Stimulated activated effector memory CD8-positive, alpha-beta T cell treated with anti-CD3 and anti-CD28 coated beads, Interleukin-12 subunit alpha, Interleukin-12 subunit beta, amount 100 ng/mL, for 72 hours (primary cell): ENCODE data around the gene GSK3B.
A peak's percentile ranks its signal among the peaks of the same experiment; 100 is the strongest.
"Not testable (repeated sequence)": the region's sequence is repeated elsewhere in the genome, so short reads cannot be mapped to it uniquely, and the experiment has no call there.

ENCODE experiments used
- ATAC-seq: fragments of 150-1000 bp; cut with Tn5 transposase; 2 replicates; pipeline ENCODE4 v1.10.0; 2021
- DNase-seq, 2 donors: peaks; one replicate each; pipeline ENCODE4 v3.0.0; 2021 to 2022; ENCODE audit warnings: low spot score in 2 of 2
- H3K27ac Mint-ChIP-seq: one replicate; pipeline ENCODE4 v1.8.0; 2022; ENCODE audit warnings: mild to moderate bottlenecking, mixed read lengths
- H3K36me3 Mint-ChIP-seq: one replicate; pipeline ENCODE4 v1.8.0; 2022; ENCODE audit warnings: mild to moderate bottlenecking, mixed read lengths
- H3K4me1 Mint-ChIP-seq: one replicate; pipeline ENCODE4 v1.8.0; 2022; ENCODE audit warnings: mixed read lengths
- H3K4me3 Mint-ChIP-seq: one replicate; pipeline ENCODE4 v1.8.0; 2022; ENCODE audit warnings: mild to moderate bottlenecking, mixed read lengths
- H3K9me3 Mint-ChIP-seq: one replicate; pipeline ENCODE4 v1.8.0; 2022; ENCODE audit warnings: mixed read lengths

The GSK3B gene

DNA sequence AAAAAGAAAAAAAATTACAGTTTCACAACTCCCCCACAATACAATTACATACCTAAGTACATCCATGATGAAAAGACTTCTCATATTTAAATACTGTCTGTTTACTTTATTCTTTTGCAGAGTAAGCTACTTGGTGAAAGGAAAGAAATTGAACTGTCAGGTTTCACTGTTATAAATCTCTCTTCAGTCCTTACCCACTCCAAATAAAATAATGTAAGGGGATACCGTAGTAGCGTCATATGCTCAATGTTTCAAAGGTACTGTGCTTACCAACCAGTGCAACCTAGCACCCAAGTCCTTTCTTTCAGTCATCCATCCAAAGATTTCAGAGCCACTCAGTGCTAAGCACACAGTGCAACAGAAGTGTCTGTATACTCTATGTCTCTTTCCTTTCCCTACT is 13.4 kb downstream of the GSK3B start:
- no peak overlapping the region for H3K27ac Mint-ChIP-seq
- no peaks in the 10 kb centered on the region for H3K9me3 Mint-ChIP-seq
- H3K36me3 Mint-ChIP-seq = peaks cover 10% of the 10 kb centered on the region
- no peak overlapping the region for H3K4me3 Mint-ChIP-seq
- no peak for DNase-seq
- H3K4me1 Mint-ChIP-seq = peaks cover 49% of the 10 kb centered on the region
- ATAC-seq = no peak

DNA sequence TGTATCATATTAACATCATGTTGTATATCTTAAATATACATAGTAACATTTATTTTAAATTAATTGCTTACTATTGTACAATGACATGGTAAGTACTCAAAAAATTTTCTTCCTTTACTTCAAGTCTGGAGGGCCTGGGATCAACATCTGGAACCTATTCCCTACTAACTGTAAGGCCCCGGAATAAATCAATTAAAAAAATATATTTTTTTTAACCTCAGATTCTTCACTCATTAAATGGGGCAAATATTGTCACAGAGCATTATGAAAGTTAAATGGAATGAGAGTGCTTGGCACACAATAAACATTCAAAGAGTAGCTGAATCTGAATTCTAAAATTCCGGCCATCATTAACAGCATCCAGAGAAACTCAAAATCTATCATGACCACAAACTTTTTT is 16.5 kb downstream of the GSK3B start:
- Mint-ChIP-seq H3K9me3 (no peaks in the 10 kb centered on the region), H3K27ac (peak overlapping the region; percentile 45), H3K4me3 (no peak overlapping the region), H3K36me3 (peaks cover 9% of the 10 kb centered on the region), H3K4me1 (peaks cover 60% of the 10 kb centered on the region)
- no peak for ATAC-seq
- no peak for DNase-seq

DNA sequence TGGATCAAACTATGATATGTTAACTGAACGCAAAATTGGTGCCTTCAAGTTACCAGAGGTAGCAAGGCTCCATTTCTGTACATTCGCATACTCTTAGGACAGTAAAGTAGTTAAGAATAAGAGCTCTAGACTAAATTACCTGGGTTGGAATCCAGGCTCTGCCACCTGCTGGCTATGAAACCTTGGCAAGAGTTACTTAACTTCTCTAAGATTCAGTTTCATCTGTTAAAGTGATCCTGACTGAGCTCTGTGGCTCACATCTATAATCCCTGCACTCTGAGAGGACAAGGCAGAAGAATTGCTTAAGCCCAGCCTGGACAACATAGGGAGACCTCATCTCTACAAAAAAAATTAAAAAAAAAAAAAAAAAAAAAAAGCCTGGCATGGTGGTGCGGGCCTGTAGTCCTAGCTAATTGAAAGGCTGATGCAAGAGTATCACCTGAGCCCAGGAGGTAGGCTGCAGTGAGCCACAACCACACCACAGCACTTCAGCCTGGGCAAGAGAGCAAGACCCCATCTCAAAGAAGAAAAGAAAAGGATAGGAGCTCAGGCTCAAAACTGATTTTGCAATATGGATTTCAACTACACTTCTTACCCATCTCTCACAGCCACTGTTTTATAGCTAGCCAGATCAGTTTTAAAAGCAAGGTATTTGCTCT is 21.3 kb downstream of the GSK3B start:
- H3K36me3 Mint-ChIP-seq = peaks cover 5% of the 10 kb centered on the region
- H3K27ac Mint-ChIP-seq = no peak overlapping the region
- no peaks in the 10 kb centered on the region for H3K9me3 Mint-ChIP-seq
- ATAC-seq (no peak), DNase-seq (no peak)
- H3K4me3 Mint-ChIP-seq = no peak overlapping the region
- peaks cover 31% of the 10 kb centered on the region for H3K4me1 Mint-ChIP-seq

DNA sequence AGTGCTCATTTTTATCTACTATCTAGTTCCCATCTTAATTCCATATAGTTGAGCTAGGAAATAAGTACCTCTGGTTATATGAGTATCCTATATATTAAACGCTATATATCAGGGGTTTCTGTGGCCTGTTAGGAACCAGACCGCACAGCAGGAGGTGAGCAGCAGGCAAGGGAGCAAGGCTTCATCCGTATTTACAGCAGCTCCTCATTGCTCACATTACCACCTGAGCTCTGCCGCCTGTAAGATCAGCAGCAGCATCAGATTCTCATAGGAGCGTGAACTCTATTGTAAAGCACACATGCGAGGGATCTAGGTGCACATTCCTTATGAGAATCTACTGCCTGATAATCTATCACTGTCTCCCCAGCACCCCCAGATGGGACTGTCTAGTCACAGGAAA is 23.0 kb downstream of the GSK3B start:
- H3K9me3 Mint-ChIP-seq = no peaks in the 10 kb centered on the region
- ATAC-seq = no peak
- H3K27ac Mint-ChIP-seq = peak overlapping the region; percentile 20
- H3K4me1 Mint-ChIP-seq = peaks cover 34% of the 10 kb centered on the region
- no peak overlapping the region for H3K4me3 Mint-ChIP-seq
- peaks cover 11% of the 10 kb centered on the region for H3K36me3 Mint-ChIP-seq
- no peak for DNase-seq

DNA sequence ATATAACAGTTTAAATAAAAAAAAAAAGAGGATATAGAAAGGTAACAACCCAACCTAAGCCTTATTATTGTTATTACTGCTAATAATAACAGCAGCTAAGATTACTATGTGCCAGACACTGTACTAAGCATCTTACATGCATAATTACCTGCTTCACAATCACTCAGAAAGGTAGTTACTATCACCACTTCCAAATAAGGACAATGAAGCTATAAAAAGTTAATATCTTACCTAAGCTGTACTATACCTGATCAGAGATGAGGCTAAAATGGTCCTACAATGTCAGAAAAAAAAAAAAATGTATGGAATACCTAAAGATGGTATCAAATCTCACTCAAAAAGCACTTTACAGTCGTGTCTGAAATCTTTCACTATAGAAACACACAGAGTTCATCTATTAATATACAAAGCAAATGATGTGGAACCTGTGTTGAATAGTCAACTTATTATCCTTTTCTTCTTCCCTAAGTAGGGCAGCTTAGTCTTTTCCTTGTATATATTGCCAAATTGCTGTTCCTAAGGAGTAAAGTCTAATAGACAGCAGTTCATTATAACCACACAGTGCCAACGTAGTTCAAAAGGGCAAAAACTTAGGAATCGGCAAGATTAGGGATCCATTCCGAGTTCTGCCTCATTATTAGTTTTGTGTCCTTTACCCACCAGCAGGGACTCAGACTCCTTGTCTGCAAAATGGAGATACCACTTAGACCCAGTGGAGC is 23.8 kb downstream of the GSK3B start:
- DNase-seq (no peak), ATAC-seq (no peak)
- H3K27ac Mint-ChIP-seq = peak overlapping the region; percentile 20
- no peak overlapping the region for H3K4me3 Mint-ChIP-seq
- peaks cover 32% of the 10 kb centered on the region for H3K4me1 Mint-ChIP-seq
- H3K36me3 Mint-ChIP-seq = peaks cover 11% of the 10 kb centered on the region
- no peaks in the 10 kb centered on the region for H3K9me3 Mint-ChIP-seq

DNA sequence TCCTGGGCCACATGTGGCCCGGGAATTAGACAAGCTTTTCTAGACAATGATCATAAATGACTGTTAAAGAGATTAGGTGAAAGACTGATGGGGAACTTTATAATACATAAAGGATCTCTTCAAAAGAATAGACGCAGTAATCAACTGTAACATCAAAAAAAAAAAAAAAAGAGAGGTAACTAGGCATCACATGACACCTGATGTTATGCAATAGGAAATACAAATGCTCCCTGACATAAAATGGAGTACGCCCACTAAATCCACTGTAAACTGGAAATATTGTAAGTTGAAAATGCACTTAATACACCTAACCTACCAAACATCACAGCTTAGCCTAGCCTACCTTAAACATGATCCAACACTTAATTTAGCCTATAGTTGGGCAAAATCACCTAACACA is 27.2 kb downstream of the GSK3B start:
- H3K9me3 Mint-ChIP-seq = no peaks in the 10 kb centered on the region
- H3K4me1 Mint-ChIP-seq = peaks cover 22% of the 10 kb centered on the region
- DNase-seq (no peak), ATAC-seq (no peak)
- H3K36me3 Mint-ChIP-seq = peaks cover 6% of the 10 kb centered on the region
- H3K27ac Mint-ChIP-seq = no peak overlapping the region
- no peak overlapping the region for H3K4me3 Mint-ChIP-seq

DNA sequence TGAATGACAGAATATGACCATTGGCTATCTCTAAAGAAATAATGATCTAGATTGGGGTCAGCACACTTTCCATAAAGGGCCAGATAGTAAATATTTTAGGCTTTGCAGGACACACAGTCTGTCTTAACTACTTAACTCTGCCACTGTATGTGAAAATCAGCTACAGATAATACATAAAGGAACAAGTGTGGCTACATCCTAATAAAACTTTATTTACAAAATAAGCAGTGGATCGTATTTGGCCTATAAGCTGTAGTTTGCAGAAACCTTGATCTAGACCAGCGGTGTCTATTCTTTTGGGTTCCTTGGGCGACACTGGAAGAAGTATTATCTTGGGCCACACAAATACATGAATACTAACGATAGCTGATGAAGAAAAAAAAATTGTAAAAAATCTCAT is 27.6 kb downstream of the GSK3B start:
- DNase-seq (no peak), ATAC-seq (no peak)
- no peak overlapping the region for H3K4me3 Mint-ChIP-seq
- no peaks in the 10 kb centered on the region for H3K9me3 Mint-ChIP-seq
- H3K4me1 Mint-ChIP-seq = peaks cover 22% of the 10 kb centered on the region
- H3K36me3 Mint-ChIP-seq = peaks cover 6% of the 10 kb centered on the region
- no peak overlapping the region for H3K27ac Mint-ChIP-seq

DNA sequence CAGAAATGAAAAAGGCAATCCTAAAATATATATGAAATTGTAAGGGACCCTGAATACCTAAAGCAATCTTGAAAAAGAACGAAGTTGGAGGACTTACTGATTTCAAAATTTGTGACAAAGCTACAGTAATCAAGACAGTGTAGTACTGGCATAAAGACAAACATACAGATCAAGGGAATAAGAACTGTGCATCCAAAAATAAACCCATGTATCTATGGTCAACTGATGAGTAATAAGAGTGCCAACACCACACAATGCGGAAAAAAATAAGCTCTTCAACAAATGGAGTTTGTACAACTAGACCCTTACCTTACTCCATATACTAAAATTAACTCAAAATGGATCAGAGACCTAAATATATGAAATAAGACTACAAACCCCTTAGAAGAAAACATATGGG is 29.6 kb downstream of the GSK3B start:
- Mint-ChIP-seq H3K4me1 (peaks cover 32% of the 10 kb centered on the region), H3K27ac (no peak overlapping the region), H3K36me3 (peaks cover 6% of the 10 kb centered on the region), H3K9me3 (no peaks in the 10 kb centered on the region), H3K4me3 (no peak overlapping the region)
- no peak for DNase-seq
- no peak for ATAC-seq

DNA sequence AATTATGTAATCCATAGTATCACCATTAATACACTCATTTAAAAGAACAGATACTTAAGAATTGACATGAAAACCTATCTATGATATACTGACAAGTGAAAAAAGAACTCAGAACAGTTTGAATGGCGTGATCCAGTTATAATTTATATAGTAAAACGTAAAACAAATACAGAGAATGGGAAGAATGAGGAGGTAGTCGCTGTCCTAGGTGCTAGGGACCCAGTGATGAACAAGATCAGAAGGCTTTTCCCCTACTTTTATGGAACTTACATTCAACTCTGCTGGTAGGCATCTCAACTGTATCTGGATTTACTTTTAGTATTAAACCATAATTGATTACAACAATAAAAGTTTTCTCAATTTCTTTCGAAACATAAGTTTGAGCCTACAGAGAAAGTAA is 31.8 kb downstream of the GSK3B start:
- Mint-ChIP-seq H3K4me3 (no peak overlapping the region), H3K9me3 (no peaks in the 10 kb centered on the region), H3K27ac (no peak overlapping the region), H3K36me3 (peaks cover 2% of the 10 kb centered on the region), H3K4me1 (peaks cover 35% of the 10 kb centered on the region)
- DNase-seq = no peak
- no peak for ATAC-seq

DNA sequence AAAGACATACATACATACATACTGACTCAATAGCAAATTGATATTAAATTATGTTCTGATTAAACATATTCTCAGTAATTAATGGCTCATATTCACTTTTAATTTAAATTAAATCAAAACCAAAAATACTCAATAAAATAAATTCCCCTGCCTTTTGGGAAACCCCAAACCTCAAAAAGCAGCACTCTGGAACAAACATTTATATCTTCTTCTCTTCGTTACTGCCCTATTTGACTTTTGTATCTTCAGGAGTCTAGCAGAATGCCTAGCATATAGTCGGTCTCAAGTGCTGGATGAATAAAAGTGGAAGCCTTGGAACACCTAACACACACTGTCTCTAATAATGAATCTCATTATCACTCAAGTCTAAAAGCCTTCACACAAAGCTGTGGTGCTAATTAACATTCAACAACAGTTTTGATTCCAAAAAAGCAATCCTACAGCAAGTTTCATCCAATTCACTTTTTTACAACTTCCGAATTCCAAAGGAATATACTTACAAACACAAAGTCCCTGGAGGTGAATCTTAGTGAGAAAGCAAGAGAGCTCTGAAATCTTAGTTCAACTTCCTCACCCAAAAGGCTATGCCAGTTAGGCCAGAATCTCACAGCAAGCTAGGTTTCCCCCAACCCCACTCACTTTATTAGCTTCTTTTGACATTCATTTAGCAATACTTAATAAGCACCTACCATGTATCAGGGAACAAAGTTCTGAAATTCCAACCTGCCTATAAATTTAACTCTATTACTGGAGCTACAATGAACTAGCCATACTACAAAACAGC is 35.0 kb downstream of the GSK3B start:
- no peak for DNase-seq
- Mint-ChIP-seq H3K36me3 (no peaks in the 10 kb centered on the region), H3K4me3 (no peak overlapping the region), H3K4me1 (peaks cover 30% of the 10 kb centered on the region), H3K27ac (no peak overlapping the region), H3K9me3 (no peaks in the 10 kb centered on the region)
- no peak for ATAC-seq

DNA sequence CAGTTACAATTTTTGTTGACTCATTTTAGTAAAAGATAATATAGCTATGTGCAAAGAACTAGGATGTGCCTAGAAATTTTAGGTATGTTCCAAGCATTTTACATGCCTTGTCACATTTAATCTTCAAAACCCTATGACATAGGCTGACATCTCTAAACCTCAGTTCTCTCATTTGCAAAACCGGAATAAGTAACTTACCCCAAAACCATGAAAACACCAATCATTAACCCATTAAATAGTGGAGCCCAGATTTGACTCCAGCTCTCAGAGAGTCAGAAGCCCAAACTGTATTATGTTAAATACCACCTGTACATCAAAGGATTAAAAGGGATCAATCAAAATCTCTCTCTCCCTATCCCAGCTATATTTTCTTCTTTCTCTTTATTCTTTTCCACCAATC is 36.6 kb downstream of the GSK3B start:
- ATAC-seq (no peak), DNase-seq (no peak)
- Mint-ChIP-seq H3K4me1 (peaks cover 44% of the 10 kb centered on the region), H3K4me3 (no peak overlapping the region), H3K27ac (no peak overlapping the region), H3K9me3 (no peaks in the 10 kb centered on the region), H3K36me3 (no peaks in the 10 kb centered on the region)

DNA sequence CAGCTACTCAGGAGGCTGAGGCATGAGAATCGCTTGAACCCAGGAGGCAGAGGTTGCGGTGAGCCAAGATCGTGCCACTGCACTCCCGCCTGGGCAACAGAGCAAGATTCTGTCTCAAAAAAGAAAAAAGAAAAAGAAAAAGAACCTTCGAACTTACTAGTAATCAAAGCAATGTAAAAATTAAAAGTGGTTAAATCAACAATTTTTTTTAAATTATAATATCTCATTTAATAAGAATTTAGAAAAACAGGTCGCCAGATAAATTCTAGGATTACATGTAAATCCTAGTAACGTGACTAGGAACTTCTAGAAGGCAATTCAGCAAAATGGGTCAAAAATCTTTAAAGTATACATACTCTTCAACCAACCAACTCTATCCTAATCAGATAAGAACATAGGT is 37.2 kb downstream of the GSK3B start:
- H3K4me1 Mint-ChIP-seq = peaks cover 50% of the 10 kb centered on the region
- no peak overlapping the region for H3K4me3 Mint-ChIP-seq
- ATAC-seq (no peak), DNase-seq (no peak)
- no peak overlapping the region for H3K27ac Mint-ChIP-seq
- H3K36me3 Mint-ChIP-seq = no peaks in the 10 kb centered on the region
- H3K9me3 Mint-ChIP-seq = no peaks in the 10 kb centered on the region

DNA sequence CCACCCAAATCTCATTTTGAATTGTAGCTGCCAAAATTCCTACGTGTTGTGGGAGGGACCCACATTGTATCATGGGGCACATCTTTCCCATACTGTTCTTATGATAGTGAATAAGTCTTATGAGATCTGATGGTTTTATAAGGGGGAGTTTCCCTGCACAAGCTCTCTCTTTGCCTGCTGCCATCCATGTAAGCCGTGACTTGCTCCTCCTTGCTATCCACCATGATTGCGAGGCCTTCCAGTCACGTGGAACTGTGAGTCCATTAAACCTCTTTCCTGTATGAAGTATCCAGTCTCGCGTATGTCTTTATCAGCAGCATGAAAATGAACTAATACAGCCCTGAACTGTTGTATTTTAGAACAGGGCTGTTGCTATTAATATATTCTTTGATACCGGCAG is 40.6 kb downstream of the GSK3B start:
- H3K27ac Mint-ChIP-seq, H3K9me3 Mint-ChIP-seq, H3K4me3 Mint-ChIP-seq, DNase-seq, H3K36me3 Mint-ChIP-seq, ATAC-seq: not testable (repeated sequence)
- peaks cover 57% of the 10 kb centered on the region for H3K4me1 Mint-ChIP-seq

DNA sequence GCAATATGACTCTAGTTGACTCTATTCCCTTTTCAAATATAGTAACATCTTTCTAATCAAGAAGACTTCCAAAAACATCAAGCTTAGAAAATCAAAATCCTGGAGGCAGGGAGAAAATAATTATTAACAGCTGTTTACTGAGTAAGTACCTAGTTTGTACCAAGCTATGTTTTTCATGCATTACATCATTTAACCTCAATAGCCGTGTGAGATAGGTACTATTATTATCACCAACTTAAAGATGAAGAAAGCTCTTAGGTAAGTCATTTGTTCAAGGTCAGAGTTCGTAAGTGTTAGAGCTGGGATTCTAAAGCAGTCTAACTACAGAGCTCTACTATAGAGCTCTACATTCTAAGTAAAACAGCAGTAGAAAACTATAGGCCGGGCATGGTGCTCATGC is 41.6 kb downstream of the GSK3B start:
- ATAC-seq = no peak
- Mint-ChIP-seq H3K4me3 (peak overlapping the region; percentile 12), H3K27ac (no peak overlapping the region), H3K9me3 (no peaks in the 10 kb centered on the region), H3K4me1 (peaks cover 66% of the 10 kb centered on the region), H3K36me3 (no peaks in the 10 kb centered on the region)
- no peak for DNase-seq

DNA sequence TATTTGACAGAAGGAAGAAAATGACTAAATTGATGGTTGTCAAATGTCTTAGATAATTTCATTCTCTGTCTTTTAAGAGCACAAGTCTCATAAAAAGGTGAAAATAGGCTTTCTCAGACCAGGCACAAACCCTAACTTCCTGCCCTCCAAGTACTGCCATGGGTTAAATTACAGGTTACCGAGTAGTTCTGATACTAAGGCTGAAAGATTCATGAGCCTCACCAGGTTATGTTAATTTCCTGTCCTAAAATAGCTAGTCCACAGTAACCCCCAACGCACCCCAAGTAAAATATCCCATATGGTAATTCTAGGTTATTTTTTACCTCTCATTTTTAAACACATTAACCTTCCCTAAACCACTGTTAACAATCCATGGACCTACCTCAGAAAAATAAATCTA is 42.0 kb downstream of the GSK3B start:
- H3K4me3 Mint-ChIP-seq = peak overlapping the region; percentile 12
- no peaks in the 10 kb centered on the region for H3K9me3 Mint-ChIP-seq
- H3K36me3 Mint-ChIP-seq = no peaks in the 10 kb centered on the region
- DNase-seq (no peak), ATAC-seq (peak; percentile 76)
- H3K27ac Mint-ChIP-seq = no peak overlapping the region
- H3K4me1 Mint-ChIP-seq = peaks cover 67% of the 10 kb centered on the region

DNA sequence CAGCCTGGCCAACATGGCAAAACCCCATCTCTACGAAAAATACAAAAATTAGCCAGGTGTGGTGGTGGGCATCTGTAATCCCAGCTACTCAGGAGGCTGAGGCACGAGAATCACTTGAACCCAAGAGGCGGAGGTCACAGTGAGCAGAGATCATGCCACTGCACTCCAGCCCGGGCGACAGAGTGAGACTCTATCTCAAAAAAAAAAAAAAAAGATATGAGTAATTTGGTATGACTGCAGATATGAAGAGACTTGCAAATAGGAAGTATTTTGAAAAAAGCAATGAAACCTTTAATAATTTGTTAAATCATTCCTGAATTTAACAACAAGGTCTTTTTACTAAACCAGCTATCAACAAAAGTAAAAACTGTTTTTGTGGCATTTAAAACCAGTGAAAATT is 42.7 kb downstream of the GSK3B start:
- not testable (repeated sequence) for H3K9me3 Mint-ChIP-seq, H3K36me3 Mint-ChIP-seq, H3K4me3 Mint-ChIP-seq, H3K27ac Mint-ChIP-seq, DNase-seq
- peak; percentile 51 for ATAC-seq
- H3K4me1 Mint-ChIP-seq = peaks cover 67% of the 10 kb centered on the region
